ENCODE measurements around the gene ADAMTS17. TPM values are rescaled to one million over a fixed set of nuclear protein-coding genes. Genes with fewer than 3 reads are reported as not detected.

Gene ADAMTS17
- total and polyA plus RNA-seq, 2 experiments from 2014 or later, result 0.69 to 3.3 TPM

DNA sequence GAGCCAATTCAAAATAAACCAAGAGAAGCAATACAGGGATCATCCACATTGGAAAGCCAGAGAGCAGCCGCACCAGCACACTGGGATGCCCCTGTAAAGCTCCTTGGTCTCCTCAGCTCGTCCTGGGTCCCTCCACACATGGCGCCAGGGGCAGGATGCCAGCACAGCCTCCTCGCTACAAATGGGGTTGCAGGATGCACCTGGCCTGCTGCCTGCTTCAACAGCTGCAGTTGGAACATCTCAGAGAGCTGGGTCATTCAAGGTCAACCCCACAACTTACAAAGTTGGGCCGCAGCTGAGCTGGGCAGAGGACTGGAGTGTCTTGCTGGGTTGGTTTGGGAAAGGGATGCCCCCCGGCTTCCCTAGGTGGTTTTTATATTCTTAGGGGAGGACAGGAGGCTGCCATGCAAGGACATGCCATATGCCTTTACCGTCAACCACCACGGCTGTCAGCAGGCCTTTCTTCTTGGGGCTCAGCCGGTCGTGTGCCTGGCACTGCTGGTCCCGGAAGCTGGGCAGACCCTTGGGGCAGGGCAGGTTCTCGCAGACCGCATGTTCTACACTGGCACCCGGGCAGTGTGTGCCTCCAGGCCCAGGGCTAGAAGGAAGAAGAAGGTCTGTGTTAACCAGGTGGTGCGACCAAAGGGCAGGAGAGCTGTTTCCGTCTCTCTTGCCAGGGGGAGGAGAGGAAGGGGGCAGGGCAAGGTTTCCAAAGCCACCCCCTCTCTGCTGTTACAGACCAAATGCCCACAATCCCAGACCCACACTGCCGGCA lies 225.2 kb downstream of the ADAMTS17 start:
- Histone ChIP-seq H3K4me3 (no peak overlapping the region), H3K36me3 (no peaks in the 10 kb centered on the region), H3K9me3 (ENCODE audit: low read depth) (no peaks in the 10 kb centered on the region), H3K27ac (no peak overlapping the region), H3K27me3 (no peaks in the 10 kb centered on the region), H3K4me1 (ENCODE audit: low read depth) (peaks cover 30% of the 10 kb centered on the region)
- TF ChIP-seq, protein P1, sequence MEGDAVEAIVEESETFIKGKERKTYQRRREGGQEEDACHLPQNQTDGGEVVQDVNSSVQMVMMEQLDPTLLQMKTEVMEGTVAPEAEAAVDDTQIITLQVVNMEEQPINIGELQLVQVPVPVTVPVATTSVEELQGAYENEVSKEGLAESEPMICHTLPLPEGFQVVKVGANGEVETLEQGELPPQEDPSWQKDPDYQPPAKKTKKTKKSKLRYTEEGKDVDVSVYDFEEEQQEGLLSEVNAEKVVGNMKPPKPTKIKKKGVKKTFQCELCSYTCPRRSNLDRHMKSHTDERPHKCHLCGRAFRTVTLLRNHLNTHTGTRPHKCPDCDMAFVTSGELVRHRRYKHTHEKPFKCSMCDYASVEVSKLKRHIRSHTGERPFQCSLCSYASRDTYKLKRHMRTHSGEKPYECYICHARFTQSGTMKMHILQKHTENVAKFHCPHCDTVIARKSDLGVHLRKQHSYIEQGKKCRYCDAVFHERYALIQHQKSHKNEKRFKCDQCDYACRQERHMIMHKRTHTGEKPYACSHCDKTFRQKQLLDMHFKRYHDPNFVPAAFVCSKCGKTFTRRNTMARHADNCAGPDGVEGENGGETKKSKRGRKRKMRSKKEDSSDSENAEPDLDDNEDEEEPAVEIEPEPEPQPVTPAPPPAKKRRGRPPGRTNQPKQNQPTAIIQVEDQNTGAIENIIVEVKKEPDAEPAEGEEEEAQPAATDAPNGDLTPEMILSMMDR (IDR thresholded peaks at IDR 0.05; ENCODE audit: low read depth, low read length), result no peak
- DNase-seq (ENCODE audit: low read depth in 1 of 2, low spot score in 1 of 2), result peak in 1 of 2 donors; percentile 38

DNA sequence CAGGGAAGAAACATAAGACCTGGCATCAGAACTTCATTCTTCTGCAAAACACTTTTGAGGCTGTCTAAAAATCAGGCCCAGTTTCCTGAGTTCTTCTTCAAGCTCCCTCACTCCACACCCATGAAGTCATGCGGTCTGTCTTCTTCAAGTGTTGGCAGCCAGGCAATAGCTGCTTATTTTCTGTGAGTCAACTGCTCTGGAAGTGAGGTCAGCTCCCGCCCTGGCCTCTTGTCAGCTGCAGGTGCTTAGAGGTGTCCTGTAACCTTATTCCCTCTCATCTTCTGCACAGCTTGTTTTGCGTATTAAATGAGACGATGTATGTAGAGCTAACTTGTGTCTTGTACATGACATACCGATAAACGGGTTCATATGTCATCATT lies 226.1 kb downstream of the ADAMTS17 start:
- peaks cover 33% of the 10 kb centered on the region for H3K4me1 ChIP-seq (ENCODE audit: low read depth)
- no peaks in the 10 kb centered on the region for H3K27me3 ChIP-seq
- no peaks in the 10 kb centered on the region for H3K36me3 ChIP-seq
- no peak overlapping the region for H3K4me3 ChIP-seq
- peak in 1 of 2 donors; percentile 80 for DNase-seq (ENCODE audit: low read depth in 1 of 2, low spot score in 1 of 2)
- TF ChIP-seq, protein P1 (IDR thresholded peaks at IDR 0.05; ENCODE audit: low read depth, low read length), result no peak
- no peaks in the 10 kb centered on the region for H3K9me3 ChIP-seq (ENCODE audit: low read depth)
- no peak overlapping the region for H3K27ac ChIP-seq

DNA sequence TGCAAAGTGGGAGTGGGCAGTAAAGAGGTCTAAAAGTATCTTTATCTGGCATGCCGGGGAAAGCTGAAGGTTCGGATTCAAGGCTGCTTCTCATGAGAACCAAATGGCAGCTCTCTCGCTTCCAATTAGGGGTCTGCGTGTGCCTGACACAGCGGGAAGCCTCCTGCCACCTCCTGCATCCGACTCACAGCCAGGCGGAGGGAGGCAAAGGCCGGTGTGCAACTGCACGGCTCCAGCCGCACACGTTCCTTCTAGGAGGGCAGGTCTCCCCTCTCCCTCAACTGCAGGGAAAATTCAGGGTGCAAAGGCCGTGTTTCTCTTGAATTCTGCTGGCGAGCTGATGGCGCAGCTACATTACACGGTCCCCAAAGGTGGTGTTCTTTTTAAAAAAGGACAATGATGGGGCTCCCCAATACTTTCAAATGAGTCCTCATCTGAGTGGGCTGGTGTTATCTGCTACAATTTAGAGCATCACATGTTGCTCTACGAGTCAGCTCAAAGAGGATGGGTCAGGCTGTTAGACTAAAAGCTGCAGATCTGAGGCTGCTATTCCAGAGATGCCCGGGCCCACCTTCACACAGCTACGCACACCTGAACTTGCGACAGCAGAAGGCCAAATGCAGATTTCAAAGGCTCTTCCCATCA lies 226.6 kb downstream of the ADAMTS17 start:
- TF ChIP-seq, protein P1 (IDR thresholded peaks at IDR 0.05; ENCODE audit: low read depth, low read length), result no peak
- Histone ChIP-seq H3K4me1 (ENCODE audit: low read depth) (peaks cover 33% of the 10 kb centered on the region), H3K9me3 (ENCODE audit: low read depth) (no peaks in the 10 kb centered on the region), H3K4me3 (no peak overlapping the region), H3K27ac (peak overlapping the region; percentile 88), H3K36me3 (no peaks in the 10 kb centered on the region), H3K27me3 (no peaks in the 10 kb centered on the region)
- no peak for DNase-seq (ENCODE audit: low read depth in 1 of 2, low spot score in 1 of 2)

DNA sequence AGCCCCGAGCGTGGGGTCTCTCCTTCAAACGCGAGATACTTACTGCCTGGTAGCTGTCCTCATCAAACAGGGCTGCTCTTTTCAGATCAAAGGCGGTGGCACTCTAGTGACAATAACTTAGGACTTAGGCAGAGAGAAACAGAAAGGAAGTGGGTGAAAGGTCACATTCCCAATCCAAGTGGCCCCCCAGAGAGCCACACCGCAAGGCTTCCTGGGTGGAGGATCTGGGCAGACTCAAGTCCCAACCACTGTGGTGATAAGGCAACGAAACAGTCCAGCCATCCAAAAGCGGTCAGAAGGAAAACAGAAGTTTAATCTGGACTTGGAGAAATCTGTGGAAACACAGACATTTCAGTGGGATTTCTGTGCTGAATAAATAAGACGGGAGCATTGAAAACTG lies 227.2 kb downstream of the ADAMTS17 start:
- H3K27me3 ChIP-seq, result no peaks in the 10 kb centered on the region
- DNase-seq (ENCODE audit: low read depth in 1 of 2, low spot score in 1 of 2), result peak; percentile 60 to 94
- TF ChIP-seq, protein P1 (IDR thresholded peaks at IDR 0.05; ENCODE audit: low read depth, low read length), result no peak
- no peak overlapping the region for H3K4me3 ChIP-seq
- H3K36me3 ChIP-seq, result no peaks in the 10 kb centered on the region
- H3K27ac ChIP-seq, result peak overlapping the region; percentile 88
- H3K4me1 ChIP-seq (ENCODE audit: low read depth), result peaks cover 33% of the 10 kb centered on the region
- H3K9me3 ChIP-seq (ENCODE audit: low read depth), result no peaks in the 10 kb centered on the region

DNA sequence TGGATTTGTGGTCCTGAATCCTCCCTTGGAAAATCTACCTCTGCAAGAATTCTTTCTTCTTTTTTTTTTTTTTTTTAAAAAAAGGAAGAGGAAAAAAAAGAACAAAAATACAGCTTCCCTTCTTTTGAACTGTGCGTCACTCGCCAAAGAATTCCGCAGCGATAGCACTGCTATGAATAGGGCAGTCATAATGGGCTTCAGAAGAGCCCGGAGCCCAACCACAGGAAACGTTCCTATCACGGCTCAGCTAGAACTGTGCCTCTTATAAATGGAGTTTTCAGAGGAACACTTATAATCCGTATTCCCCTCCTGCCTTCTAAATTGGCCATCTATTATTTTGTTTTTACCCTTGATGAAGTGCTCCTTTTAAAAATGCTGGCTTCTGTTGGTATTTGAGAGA lies 227.7 kb downstream of the ADAMTS17 start:
- Histone ChIP-seq H3K4me1 (ENCODE audit: low read depth) (peaks cover 33% of the 10 kb centered on the region), H3K27ac (peak overlapping the region; percentile 88), H3K4me3 (no peak overlapping the region), H3K27me3 (no peaks in the 10 kb centered on the region), H3K9me3 (ENCODE audit: low read depth) (no peaks in the 10 kb centered on the region), H3K36me3 (no peaks in the 10 kb centered on the region)
- TF ChIP-seq, protein P1 (IDR thresholded peaks at IDR 0.05; ENCODE audit: low read depth, low read length), result no peak
- DNase-seq (ENCODE audit: low read depth in 1 of 2, low spot score in 1 of 2), result peak; percentile 66 to 98
